GM18868 (cell line): ENCODE data around the gene GNA12.

ENCODE experiments used
- ATAC-seq: cut with Tn5 transposase; IDR thresholded peaks from one replicate; pipeline ENCODE4 v1.9.1; 2021; ENCODE audit warnings: mild to moderate bottlenecking, moderate library complexity; ENCODE audit not compliant: unreplicated experiment

Gene GNA12

GRCh38 chr7:2819161-2819953 is 24.8 kb downstream of the GNA12 start:
- no peak for ATAC-seq

- ATAC-seq, result no peak
Measured at GRCh38 chr7:2818653-2819052, 25.5 kb downstream of the GNA12 start.

GRCh38 chr7:2818121-2818520 is 26.0 kb downstream of the GNA12 start:
- ATAC-seq, result no peak

- no peak for ATAC-seq
Measured at GRCh38 chr7:2817456-2817855, 26.7 kb downstream of the GNA12 start.

GRCh38 chr7:2815875-2816245 is 28.2 kb downstream of the GNA12 start:
- no peak for ATAC-seq

- no peak for ATAC-seq
Measured at GRCh38 chr7:2814946-2815874, 28.9 kb downstream of the GNA12 start.

- no peak for ATAC-seq
Measured at GRCh38 chr7:2814186-2814945, 29.7 kb downstream of the GNA12 start.

GRCh38 chr7:2813350-2814185 is 30.5 kb downstream of the GNA12 start:
- no peak for ATAC-seq

GRCh38 chr7:2812831-2813230 is 31.3 kb downstream of the GNA12 start:
- ATAC-seq, result no peak

- ATAC-seq, result no peak
Measured at GRCh38 chr7:2812114-2812487, 32.0 kb downstream of the GNA12 start.

GRCh38 chr7:2811476-2812113 is 32.5 kb downstream of the GNA12 start:
- no peak for ATAC-seq

- ATAC-seq, result no peak
Measured at GRCh38 chr7:2810682-2811415, 33.3 kb downstream of the GNA12 start.

GRCh38 chr7:2809903-2810625 is 34.0 kb downstream of the GNA12 start:
- no peak for ATAC-seq

GRCh38 chr7:2808891-2809665 is 35.0 kb downstream of the GNA12 start:
- ATAC-seq, result no peak

GRCh38 chr7:2807845-2808772 is 36.0 kb downstream of the GNA12 start:
- ATAC-seq, result no peak

GRCh38 chr7:2807460-2807844 is 36.7 kb downstream of the GNA12 start:
- ATAC-seq, result no peak

- ATAC-seq, result no peak
Measured at GRCh38 chr7:2806571-2806970, 37.5 kb downstream of the GNA12 start.
